Raji (cell line): ENCODE data around the gene ADAMTS6.

Experiments used
- POLR2A ChIP-seq: IDR thresholded peaks from 2 replicates; pipeline ENCODE4 v1.6.1; 2011; ENCODE audit warnings: low read depth, low read length, control low read depth; ENCODE audit not compliant: insufficient read depth

ADAMTS6 gene

DNA sequence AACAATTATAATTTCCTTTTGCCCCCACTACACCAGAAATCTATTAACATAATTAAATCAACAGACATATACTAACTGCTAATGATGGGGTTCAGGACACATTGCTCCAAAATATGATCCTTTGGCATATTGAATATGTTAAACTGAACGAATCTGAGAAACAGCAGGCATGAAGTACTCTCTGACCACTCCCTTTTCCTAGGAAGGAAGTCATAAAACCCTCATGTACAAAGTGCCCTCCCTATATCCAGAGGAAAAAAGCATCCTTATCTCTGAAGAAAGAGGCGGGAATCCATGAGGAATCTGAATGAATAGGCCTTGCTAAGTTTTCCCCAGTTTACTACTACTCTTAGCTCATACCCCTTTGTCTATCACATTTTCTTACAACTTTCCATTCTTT is 67.9 kb downstream of the ADAMTS6 start:
- no peak for TF ChIP-seq POLR2A

DNA sequence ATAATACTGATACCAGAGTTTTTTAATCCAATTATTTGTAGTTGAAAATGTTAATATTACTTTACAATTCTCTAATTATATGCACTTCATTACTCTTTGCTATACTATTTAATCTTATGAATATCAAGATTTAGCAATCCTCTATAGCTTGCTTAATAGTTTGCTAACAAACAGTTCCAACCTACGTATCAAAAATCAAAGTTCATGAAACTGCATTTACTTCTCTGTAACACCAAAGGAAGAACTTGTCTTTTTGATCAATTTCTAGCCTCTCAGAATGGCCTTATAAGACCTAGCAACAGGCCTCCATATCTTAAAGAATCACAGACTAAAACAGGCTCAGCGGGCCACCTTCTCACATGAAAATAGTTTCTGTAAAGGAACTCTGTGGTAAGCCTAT is 68.9 kb downstream of the ADAMTS6 start:
- TF ChIP-seq POLR2A = no peak

GRCh38 chr5:65411356-65411755 is 70.4 kb downstream of the ADAMTS6 start:
- TF ChIP-seq POLR2A = no peak

DNA sequence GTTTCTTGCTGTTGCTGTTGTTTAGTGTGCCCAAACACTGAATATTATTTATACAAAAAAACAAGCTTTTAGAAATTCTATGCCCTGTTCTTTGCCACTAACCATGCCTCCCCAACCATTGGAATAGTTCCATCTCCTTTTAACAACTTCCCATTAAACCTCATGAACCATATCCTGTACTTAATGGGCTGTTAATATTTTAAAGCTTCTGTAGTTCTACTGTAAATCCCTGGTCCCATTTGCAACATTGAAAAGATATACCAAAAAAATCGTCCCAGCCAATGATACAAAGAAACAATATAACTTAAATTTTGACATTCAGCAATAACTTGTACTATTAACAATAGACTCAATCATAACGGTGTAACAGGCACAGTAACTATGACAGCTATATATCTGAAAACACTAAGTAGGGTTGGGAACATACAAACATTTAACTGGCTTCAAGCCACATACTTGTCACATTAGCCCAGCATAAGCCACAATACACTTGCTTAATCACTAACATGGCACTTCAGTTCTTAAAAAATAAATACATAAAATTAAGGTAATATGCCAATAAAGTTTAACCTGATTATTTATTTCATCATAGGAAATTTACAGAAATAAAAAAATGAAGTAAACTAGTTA is 86.1 kb downstream of the ADAMTS6 start:
- TF ChIP-seq POLR2A = no peak

GRCh38 chr5:65394087-65394486 is 87.6 kb downstream of the ADAMTS6 start:
- no peak for TF ChIP-seq POLR2A

GRCh38 chr5:65391591-65391990 is 90.1 kb downstream of the ADAMTS6 start:
- TF ChIP-seq POLR2A = no peak

GRCh38 chr5:65390208-65390607 is 91.5 kb downstream of the ADAMTS6 start:
- no peak for TF ChIP-seq POLR2A

- no peak for TF ChIP-seq POLR2A
Measured at GRCh38 chr5:65383859-65384258, 97.9 kb downstream of the ADAMTS6 start.

GRCh38 chr5:65382582-65382981 is 99.1 kb downstream of the ADAMTS6 start:
- TF ChIP-seq POLR2A = no peak

DNA sequence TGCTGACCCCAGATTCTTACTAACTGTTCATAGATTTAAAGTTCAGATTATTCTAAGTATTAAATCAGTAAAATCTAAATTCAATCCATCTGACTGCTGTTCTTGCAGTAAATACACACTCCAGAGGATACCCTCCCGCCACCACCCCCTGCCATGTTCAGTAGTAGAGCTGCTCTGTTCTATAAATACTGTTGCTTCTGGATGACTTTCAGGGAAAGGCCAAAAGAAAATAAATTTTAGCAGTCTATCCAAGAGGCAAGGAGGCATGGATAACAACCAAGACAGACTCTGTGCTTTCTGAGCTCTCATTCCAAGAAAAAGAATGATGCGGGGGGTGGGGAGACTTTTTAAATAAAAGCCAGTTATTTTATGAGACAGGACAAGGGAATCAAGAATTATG is 115.1 kb downstream of the ADAMTS6 start:
- no peak for TF ChIP-seq POLR2A

- no peak for TF ChIP-seq POLR2A
Measured at GRCh38 chr5:65364907-65365306, 116.8 kb downstream of the ADAMTS6 start.

DNA sequence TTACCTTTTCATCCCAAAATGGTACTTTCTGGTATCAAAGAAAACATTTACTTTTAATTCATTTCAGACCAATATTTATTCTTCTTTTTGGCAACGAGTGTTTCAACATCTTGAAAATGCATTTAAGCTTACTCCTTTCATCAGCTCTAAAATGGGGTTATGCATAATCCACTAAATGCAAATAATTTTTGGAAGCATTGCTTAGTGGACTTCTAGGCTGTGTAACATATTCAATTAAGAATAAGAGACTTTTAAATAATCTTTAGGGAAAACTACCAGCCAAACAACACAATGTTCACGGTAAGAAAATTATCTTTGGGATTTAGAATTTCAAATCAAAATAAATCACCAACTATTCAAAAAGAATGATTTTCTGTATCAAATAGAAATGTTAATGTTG is 118.2 kb downstream of the ADAMTS6 start:
- TF ChIP-seq POLR2A = no peak

- TF ChIP-seq POLR2A = no peak
Measured at GRCh38 chr5:65359981-65360380, 121.7 kb downstream of the ADAMTS6 start.

DNA sequence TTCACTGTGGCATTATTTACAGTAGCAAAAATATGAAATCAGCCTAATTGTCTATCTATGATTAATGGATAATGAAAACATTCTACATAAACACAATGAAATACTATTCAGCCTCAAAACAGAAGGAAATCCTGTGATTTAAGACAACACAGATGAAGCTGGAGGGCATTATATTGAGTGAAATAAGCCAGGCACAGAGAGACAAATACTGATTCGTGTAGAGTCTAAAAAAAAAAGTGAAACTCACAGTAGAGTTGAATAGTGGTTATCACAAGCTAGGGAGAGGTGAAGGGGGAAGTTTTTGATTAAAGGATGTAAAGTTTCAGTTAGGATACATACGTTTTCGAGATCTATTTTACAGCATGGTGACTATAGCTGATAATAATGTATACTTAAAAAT is 122.2 kb downstream of the ADAMTS6 start:
- no peak for TF ChIP-seq POLR2A

DNA sequence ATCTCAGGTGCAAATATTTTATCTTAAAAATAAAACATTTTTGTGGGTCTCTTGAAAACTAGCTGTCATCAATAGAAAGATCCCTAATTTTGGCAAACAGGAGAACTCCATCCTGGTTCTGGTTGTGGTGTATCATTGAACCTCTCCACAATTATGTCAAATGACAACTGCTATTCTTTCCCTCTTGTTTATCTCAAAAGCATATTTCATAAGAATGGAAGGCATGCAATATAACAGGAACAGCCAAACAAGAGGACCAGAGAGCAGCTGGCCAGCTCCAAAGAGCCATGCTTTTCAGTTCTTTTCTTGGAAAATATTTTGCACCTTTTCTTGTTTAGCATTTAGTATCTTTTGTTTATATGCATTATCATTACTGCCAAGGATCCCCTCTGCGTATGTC is 125.4 kb downstream of the ADAMTS6 start:
- TF ChIP-seq POLR2A = no peak

DNA sequence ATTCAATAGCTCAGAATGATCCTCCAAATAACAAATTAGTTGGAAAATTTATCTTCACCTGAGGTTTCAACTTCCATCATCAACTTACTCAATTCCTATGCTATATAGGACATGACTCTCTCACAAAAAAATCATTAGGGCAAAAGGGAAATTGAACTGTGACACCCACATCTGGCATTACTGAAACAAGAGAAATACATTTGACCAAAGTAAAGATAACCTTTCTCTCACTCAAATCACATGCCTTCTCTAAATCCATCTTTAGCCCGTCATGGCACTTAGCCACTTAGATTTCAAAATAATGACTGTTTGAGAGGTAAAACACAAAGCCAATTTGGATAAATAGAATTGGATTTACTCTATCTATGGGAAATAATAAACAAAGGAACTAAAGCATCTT is 126.4 kb downstream of the ADAMTS6 start:
- no peak for TF ChIP-seq POLR2A

- TF ChIP-seq POLR2A = no peak
Measured at GRCh38 chr5:65341835-65342234, 139.9 kb downstream of the ADAMTS6 start.
